Measurements from ENCODE around the gene PAPPA2.

The PAPPA2 gene

GRCh38 chr1:176480750-176481149, 17.8 kb downstream of the PAPPA2 start:
- no peak for DNase-seq
- intact Hi-C loops (cut with DNase I), result no loop called here

GRCh38 chr1:176485083-176485482, 22.1 kb downstream of the PAPPA2 start:
- no peak for DNase-seq
- intact Hi-C loops (cut with DNase I), result no loop called here

GRCh38 chr1:176494436-176494835, 31.5 kb downstream of the PAPPA2 start:
- intact Hi-C loops (cut with DNase I), result no loop called here
- DNase-seq, result no peak

GRCh38 chr1:176499671-176500070, 36.7 kb downstream of the PAPPA2 start:
- intact Hi-C loops (cut with DNase I), result no loop called here
- no peak for DNase-seq

- intact Hi-C loops (cut with DNase I), result no loop called here
- no peak for DNase-seq
Measured at GRCh38 chr1:176501599-176501998, 38.6 kb downstream of the PAPPA2 start.

GRCh38 chr1:176504848-176505553, 42.0 kb downstream of the PAPPA2 start:
- intact Hi-C loops (cut with DNase I), result no loop called here

GRCh38 chr1:176512966-176513365, 50.0 kb downstream of the PAPPA2 start:
- intact Hi-C loops (cut with DNase I), result no loop called here
- DNase-seq, result no peak

More at GRCh38 chr1:176504848-176505553, 42.0 kb downstream of the PAPPA2 start:
- no peak for DNase-seq

GRCh38 chr1:176515310-176515709, 52.3 kb downstream of the PAPPA2 start:
- no peak for DNase-seq

GRCh38 chr1:176517484-176517883, 54.5 kb downstream of the PAPPA2 start:
- intact Hi-C loops (cut with DNase I), result no loop called here
- DNase-seq, result no peak

More at GRCh38 chr1:176515310-176515709, 52.3 kb downstream of the PAPPA2 start:
- intact Hi-C loops (cut with DNase I), result no loop called here

GRCh38 chr1:176521211-176521610, 58.2 kb downstream of the PAPPA2 start:
- no peak for DNase-seq
- intact Hi-C loops (cut with DNase I), result no loop called here

GRCh38 chr1:176522310-176522845, 59.4 kb downstream of the PAPPA2 start:
- no peak for DNase-seq
- intact Hi-C loops (cut with DNase I), result no loop called here

GRCh38 chr1:176529395-176530090, 66.6 kb downstream of the PAPPA2 start:
- DNase-seq, result no peak
- intact Hi-C loops (cut with DNase I), result no loop called here

GRCh38 chr1:176531036-176531435, 68.1 kb downstream of the PAPPA2 start:
- no peak for DNase-seq
- intact Hi-C loops (cut with DNase I), result no loop called here

- intact Hi-C loops (cut with DNase I), result no loop called here
- no peak for DNase-seq
Measured at GRCh38 chr1:176531921-176532897, 69.2 kb downstream of the PAPPA2 start.

- intact Hi-C loops (cut with DNase I), result no loop called here
- DNase-seq, result no peak
Measured at GRCh38 chr1:176533020-176533419, 70.0 kb downstream of the PAPPA2 start.

GRCh38 chr1:176536588-176536987, 73.6 kb downstream of the PAPPA2 start:
- no peak for DNase-seq
- intact Hi-C loops (cut with DNase I), result no loop called here

GRCh38 chr1:176539018-176539417, 76.0 kb downstream of the PAPPA2 start:
- no peak for DNase-seq
- intact Hi-C loops (cut with DNase I), result no loop called here

- DNase-seq, result no peak
- intact Hi-C loops (cut with DNase I), result no loop called here
Measured at GRCh38 chr1:176540428-176540827, 77.5 kb downstream of the PAPPA2 start.

- DNase-seq, result no peak
- intact Hi-C loops (cut with DNase I), result no loop called here
Measured at GRCh38 chr1:176541663-176542062, 78.7 kb downstream of the PAPPA2 start.

Measured in head of caudate nucleus (tissue), 42 donors.